Superior temporal gyrus (tissue), 1 donor: ENCODE data around the gene KIF1C.
"Not testable (repeated sequence)": the region's sequence is repeated elsewhere in the genome, so short reads cannot be mapped to it uniquely, and the experiment has no call there.

ENCODE experiments used
- DNase-seq: peaks from one replicate; pipeline ENCODE4 v3.0.0-alpha.2; 2016; ENCODE audit errors: extremely low spot score

Gene KIF1C

GRCh38 chr17:5044630-5045029 lies 46.9 kb downstream of the KIF1C start:
- DNase-seq, result no peak

- no peak for DNase-seq
Measured at GRCh38 chr17:5045496-5045895, 47.7 kb downstream of the KIF1C start.

GRCh38 chr17:5047446-5047845 lies 49.7 kb downstream of the KIF1C start:
- DNase-seq, result no peak

GRCh38 chr17:5049314-5049841 lies 51.6 kb downstream of the KIF1C start:
- DNase-seq, result no peak

- no peak for DNase-seq
Measured at GRCh38 chr17:5050278-5050677, 52.5 kb downstream of the KIF1C start.

- no peak for DNase-seq
Measured at GRCh38 chr17:5055543-5055942, 57.8 kb downstream of the KIF1C start.

- DNase-seq, result no peak
Measured at GRCh38 chr17:5065227-5065744, 67.5 kb downstream of the KIF1C start.

GRCh38 chr17:5068236-5068635 lies 70.5 kb downstream of the KIF1C start:
- no peak for DNase-seq

GRCh38 chr17:5069724-5070123 lies 72.0 kb downstream of the KIF1C start:
- no peak for DNase-seq

- not testable (repeated sequence) for DNase-seq
Measured at GRCh38 chr17:5075472-5075871, 77.7 kb downstream of the KIF1C start.

- DNase-seq, result not testable (repeated sequence)
Measured at GRCh38 chr17:5077275-5077674, 79.5 kb downstream of the KIF1C start.

GRCh38 chr17:5077781-5078105 lies 80.0 kb downstream of the KIF1C start:
- no peak for DNase-seq
